ENCODE data around the gene LEO1.

LEO1 gene

DNA sequence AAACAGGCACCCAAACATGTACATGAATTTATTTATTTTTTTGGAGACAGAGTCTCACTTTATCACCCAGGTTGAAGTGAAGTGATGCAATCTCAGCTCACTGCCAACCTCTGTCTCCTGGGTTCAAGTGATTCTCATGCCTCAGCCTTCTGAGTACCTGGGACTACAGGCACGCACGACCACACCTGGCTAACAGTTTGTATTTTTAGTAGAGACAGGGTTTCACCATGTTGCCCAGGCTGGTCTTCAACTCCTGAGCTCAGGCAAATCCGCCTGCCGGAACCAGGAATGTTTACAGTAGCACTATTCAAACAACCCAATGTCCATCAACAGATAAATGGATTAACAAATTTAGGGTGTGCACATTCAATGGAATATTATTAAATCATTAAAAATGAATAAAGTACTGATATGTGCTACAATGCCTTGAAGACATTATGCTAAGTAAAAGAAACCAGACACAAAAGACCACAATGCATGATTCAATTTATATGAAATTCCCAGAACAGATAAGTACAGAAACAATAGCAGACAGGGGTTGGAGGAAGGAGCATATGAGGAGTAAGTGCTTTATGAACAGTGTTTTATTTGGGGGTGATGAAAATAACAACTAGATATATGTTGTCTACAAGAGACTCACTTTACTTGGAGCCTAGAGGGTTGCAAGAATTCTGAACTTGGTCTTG is 1.3 kb downstream of the LEO1 start:
- Mint-ChIP-seq H3K27me3 (peaks cover 3% of the 10 kb centered on the region), H3K9me3 (peaks cover 5% of the 10 kb centered on the region)

DNA sequence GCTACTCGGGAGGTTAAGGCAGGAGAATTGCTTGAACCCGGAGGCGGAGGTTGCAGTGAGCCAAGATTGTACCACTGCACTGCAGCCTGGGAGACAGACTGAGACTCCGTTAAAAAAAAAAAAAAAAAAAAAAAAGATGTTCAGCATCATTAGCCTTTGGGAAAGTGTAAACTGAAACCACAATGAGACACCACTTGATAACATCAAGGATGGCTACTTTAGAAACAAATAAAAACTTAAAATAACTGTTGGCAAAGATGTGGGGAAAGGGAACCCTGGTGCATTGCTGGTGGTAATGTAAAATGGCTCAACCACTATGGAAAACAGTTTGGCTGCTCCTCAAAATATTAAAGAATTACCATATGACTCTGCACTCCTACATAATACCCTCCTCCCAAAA is 1.9 kb downstream of the LEO1 start:
- Mint-ChIP-seq H3K27me3 (peaks cover 3% of the 10 kb centered on the region), H3K36me3 (ENCODE audit: low read depth) (peaks cover 38% of the 10 kb centered on the region), H3K4me1 (ENCODE audit: low read depth) (peaks cover 38% of the 10 kb centered on the region), H3K4me3 (peak overlapping the region; percentile 96), H3K9me3 (peaks cover 5% of the 10 kb centered on the region), H3K27ac (peak overlapping the region; percentile 15)

More for the DNA sequence above, 1.3 kb downstream of the LEO1 start:
- Mint-ChIP-seq H3K4me3 (peak overlapping the region; percentile 96), H3K4me1 (ENCODE audit: low read depth) (peaks cover 38% of the 10 kb centered on the region), H3K36me3 (ENCODE audit: low read depth) (peaks cover 33% of the 10 kb centered on the region), H3K27ac (peak overlapping the region; percentile 97)

DNA sequence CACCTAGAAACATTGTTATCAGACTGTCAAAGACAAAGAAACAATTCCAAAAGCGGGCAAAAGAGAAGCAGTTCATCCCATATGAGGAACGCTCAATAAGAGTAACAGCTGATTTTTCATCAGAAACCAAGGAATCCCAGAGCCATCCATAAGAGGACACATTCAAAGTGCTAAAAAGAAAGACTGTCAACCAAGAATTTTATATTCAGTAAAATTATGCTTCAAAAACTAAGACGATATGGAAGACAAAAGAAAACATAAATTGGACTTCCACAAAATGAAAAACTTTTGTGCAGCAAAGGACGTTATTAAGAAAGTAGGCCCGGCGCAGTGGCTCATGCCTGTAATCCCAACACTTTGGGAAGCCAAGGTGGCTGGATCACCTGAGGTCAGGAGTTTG is 4.0 kb downstream of the LEO1 start:
- no peak overlapping the region for H3K4me3 Mint-ChIP-seq
- H3K9me3 Mint-ChIP-seq, result peaks cover 5% of the 10 kb centered on the region
- H3K36me3 Mint-ChIP-seq (ENCODE audit: low read depth), result peaks cover 49% of the 10 kb centered on the region
- H3K27me3 Mint-ChIP-seq, result peaks cover 3% of the 10 kb centered on the region
- H3K4me1 Mint-ChIP-seq (ENCODE audit: low read depth), result peaks cover 31% of the 10 kb centered on the region
- peak overlapping the region; percentile 41 for H3K27ac Mint-ChIP-seq

DNA sequence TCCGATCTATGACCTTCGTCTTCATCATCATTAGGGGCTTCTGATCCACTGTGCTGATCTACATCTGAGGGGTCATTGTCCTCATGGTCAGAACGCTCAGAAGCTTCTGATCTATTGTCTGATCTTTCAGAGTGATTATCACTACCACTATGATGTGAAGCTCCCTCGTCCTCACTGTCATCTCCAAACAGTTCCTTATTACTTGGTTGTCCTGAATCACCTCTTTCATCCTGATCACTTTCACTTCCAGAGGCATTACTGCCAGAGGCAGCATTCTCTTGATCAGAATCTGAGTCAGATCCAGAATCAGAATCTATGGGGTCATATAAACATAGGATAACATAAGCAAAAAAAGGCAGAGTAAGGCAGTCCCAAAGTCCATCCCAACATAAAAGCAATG is 5.4 kb downstream of the LEO1 start:
- Mint-ChIP-seq H3K4me3 (no peak overlapping the region), H3K36me3 (ENCODE audit: low read depth) (peaks cover 56% of the 10 kb centered on the region), H3K4me1 (ENCODE audit: low read depth) (peaks cover 27% of the 10 kb centered on the region), H3K9me3 (peaks cover 5% of the 10 kb centered on the region), H3K27ac (no peak overlapping the region), H3K27me3 (no peaks in the 10 kb centered on the region)

DNA sequence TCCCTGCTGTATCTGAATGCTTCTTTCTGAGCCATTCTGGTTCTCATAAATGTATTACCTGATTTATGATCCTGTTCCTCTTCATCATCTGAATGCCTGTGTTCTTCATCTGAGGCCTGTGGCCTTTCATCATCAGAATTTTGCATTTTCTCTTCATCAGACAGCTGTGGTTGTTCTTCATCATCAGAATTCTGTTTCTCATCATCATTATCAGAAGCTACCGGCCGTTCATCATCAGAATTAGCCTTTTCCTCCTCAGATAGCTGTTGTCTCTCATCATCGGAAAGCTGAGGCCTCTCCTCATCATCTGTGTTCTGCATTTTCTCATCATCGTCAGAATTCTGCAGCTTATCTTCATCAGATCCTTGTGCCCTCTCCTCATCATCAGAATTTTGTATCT is 5.9 kb downstream of the LEO1 start:
- no peak overlapping the region for H3K4me3 Mint-ChIP-seq
- H3K27ac Mint-ChIP-seq, result no peak overlapping the region
- H3K36me3 Mint-ChIP-seq (ENCODE audit: low read depth), result peaks cover 59% of the 10 kb centered on the region

DNA sequence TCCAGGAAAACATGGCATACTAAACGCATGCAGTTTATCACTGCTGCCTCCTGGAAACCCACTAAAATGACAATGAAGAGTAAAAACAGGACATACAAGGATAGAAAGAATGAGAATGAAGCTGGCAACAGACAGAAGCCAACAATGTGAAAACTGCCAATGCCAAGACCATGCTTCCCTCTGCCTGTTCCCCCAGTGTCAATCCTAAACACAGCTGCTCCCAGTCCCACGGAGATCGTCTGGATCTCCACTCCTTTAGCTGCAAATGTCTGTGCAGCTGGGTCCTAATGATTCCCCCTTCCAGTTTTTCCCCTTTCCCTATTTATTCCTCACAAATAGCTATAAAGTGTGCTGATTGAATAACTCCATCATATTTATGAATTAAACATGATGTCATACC is 16.1 kb downstream of the LEO1 start:
- H3K9me3 Mint-ChIP-seq, result no peaks in the 10 kb centered on the region
- no peaks in the 10 kb centered on the region for H3K4me1 Mint-ChIP-seq (ENCODE audit: low read depth)

More for the DNA sequence above, 5.9 kb downstream of the LEO1 start:
- H3K9me3 Mint-ChIP-seq, result peaks cover 5% of the 10 kb centered on the region
- H3K27me3 Mint-ChIP-seq, result no peaks in the 10 kb centered on the region
- peaks cover 22% of the 10 kb centered on the region for H3K4me1 Mint-ChIP-seq (ENCODE audit: low read depth)

DNA sequence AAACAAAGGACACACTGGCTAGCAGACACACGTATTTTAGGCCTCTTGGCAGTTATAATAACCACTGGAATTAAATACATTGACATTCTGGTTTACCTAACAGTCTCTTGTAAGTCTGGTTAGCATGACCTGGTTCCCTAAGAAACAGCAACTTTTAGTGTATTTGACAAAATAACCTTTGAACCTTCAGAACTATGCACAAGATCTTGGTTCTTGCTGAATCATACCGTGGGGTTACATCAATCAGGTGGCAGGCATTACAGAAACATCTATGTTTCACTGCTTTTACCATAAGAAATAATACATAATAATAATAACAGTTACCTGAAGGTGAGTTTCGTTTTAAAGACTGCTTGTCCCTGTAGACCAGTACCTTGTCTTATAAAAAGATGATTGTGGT is 18.8 kb downstream of the LEO1 start:
- Mint-ChIP-seq H3K27ac (no peak overlapping the region), H3K4me1 (ENCODE audit: low read depth) (no peaks in the 10 kb centered on the region), H3K36me3 (ENCODE audit: low read depth) (peaks cover 84% of the 10 kb centered on the region), H3K27me3 (no peaks in the 10 kb centered on the region), H3K4me3 (no peak overlapping the region), H3K9me3 (no peaks in the 10 kb centered on the region)

More for the DNA sequence above, 16.1 kb downstream of the LEO1 start:
- H3K36me3 Mint-ChIP-seq (ENCODE audit: low read depth), result peaks cover 80% of the 10 kb centered on the region
- H3K27me3 Mint-ChIP-seq, result no peaks in the 10 kb centered on the region
- no peak overlapping the region for H3K27ac Mint-ChIP-seq
- no peak overlapping the region for H3K4me3 Mint-ChIP-seq

DNA sequence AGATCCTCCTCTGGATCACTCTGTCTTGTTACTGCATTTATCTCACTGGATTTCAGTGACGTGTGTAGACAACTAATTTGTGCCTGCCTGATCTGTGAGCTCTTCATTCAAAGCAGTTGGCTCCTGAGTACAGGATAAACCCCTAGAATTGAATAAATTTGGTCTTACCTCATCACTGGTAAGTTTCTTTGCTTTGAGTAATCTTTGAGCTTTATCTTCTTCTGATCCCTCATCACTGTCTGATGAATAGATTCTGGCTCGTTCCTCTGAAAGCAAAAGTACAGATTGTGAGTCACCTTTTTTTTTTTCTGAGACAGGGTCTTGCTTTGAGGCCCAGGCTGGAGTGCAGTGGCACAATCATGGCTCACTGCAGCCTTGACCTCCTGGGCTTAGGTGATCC is 24.5 kb downstream of the LEO1 start:
- Mint-ChIP-seq H3K4me1 (ENCODE audit: low read depth) (peaks cover 5% of the 10 kb centered on the region), H3K36me3 (ENCODE audit: low read depth) (peaks cover 78% of the 10 kb centered on the region), H3K27ac (no peak overlapping the region), H3K27me3 (no peaks in the 10 kb centered on the region), H3K9me3 (no peaks in the 10 kb centered on the region), H3K4me3 (no peak overlapping the region)

DNA sequence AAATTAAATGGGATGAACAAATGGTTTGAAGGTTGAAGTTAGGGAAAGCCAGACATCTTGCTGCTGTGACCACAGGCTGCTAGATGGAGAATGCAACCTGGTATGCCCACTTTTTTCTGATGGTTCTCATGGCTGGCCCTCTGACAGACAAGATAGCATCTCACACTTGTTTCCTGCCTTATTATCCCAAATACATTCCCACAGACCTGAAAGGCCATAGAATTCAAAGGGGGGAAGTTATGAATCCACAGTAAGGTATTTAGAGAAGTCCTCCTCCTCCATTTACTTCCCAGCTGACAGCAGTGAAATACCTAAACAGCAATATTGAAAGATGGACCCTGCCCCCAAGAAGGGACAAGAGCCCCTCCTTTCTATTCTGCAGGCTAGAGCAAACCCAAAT is 32.4 kb downstream of the LEO1 start:
- H3K36me3 Mint-ChIP-seq (ENCODE audit: low read depth), result peaks cover 48% of the 10 kb centered on the region
- H3K9me3 Mint-ChIP-seq, result no peaks in the 10 kb centered on the region
- H3K4me1 Mint-ChIP-seq (ENCODE audit: low read depth), result peaks cover 9% of the 10 kb centered on the region
- H3K4me3 Mint-ChIP-seq, result no peak overlapping the region
- H3K27me3 Mint-ChIP-seq, result no peaks in the 10 kb centered on the region
- H3K27ac Mint-ChIP-seq, result no peak overlapping the region

DNA sequence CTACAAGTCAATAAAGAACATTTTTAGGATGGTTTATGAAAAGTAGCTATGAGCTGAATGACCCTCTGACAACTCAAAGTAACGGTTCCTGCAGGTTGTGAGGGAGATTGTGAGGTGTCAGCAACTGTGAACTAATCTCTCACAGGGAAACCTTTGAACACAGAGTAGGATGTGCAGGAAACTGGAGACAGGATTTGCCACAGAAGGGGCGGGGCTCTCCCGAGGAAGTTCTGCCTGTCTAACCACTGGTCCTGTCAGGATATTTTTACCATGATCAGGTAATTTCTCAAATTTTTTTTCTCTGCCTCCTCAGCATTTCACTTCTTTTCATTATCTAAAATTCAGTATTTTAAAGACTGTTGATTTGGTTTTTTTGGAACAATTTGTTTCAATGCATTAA is 33.3 kb downstream of the LEO1 start:
- H3K4me1 Mint-ChIP-seq (ENCODE audit: low read depth), result peaks cover 9% of the 10 kb centered on the region
- peaks cover 40% of the 10 kb centered on the region for H3K36me3 Mint-ChIP-seq (ENCODE audit: low read depth)
- H3K27ac Mint-ChIP-seq, result peak overlapping the region; percentile 18
- no peak overlapping the region for H3K4me3 Mint-ChIP-seq
- H3K9me3 Mint-ChIP-seq, result no peaks in the 10 kb centered on the region
- no peaks in the 10 kb centered on the region for H3K27me3 Mint-ChIP-seq

DNA sequence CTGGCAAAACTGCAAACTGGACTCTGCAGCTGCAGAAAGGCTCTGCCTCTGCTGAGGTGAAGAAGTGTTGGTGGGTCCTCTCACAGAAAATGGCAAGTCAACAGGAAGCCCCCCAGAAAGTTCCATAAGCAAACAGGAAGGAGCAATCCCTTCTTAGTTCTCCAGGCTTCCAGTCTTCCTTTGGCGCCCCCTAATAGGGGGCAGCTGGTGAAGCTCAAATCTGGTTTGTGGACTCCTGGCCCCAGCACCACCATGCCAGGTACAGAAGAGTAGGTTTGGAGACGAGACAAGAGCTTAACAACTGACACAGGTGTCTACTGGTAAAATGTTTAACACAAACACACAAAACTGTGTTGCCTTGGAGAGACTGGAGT is 35.5 kb downstream of the LEO1 start:
- H3K4me1 Mint-ChIP-seq (ENCODE audit: low read depth), result peaks cover 9% of the 10 kb centered on the region
- no peaks in the 10 kb centered on the region for H3K9me3 Mint-ChIP-seq
- H3K27ac Mint-ChIP-seq, result no peak overlapping the region
- peaks cover 24% of the 10 kb centered on the region for H3K36me3 Mint-ChIP-seq (ENCODE audit: low read depth)
- H3K27me3 Mint-ChIP-seq, result no peaks in the 10 kb centered on the region
- no peak overlapping the region for H3K4me3 Mint-ChIP-seq

DNA sequence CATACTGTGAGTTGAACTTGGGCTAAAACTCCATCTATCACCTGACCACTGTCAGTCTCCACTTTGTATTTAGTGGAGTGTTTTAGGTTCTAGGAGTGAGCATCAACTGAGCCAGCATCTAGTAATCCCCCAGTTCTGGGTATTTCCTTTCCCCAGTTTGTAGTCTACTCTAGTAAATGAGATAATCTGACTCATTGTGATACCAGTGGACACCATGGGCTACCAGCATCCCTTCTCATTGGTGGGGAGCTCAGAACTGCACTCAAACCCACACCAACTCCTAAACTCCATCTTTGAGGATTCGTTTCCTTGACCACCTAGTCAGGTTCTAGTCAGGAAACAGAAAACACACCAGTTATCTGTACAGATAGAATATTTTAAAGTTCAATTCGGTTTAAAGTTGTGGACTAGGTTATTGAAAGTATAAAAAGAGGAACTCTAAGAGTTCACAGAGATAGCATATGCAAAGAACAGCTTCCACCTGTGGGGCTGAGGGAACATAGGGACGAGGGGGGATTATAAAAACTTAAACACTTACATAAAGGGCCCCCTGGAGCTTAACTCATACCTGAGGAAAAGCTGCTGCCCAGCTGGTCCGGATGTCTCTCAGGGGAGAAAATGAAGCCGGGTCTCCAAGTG is 36.0 kb downstream of the LEO1 start:
- Mint-ChIP-seq H3K4me3 (no peak overlapping the region), H3K27ac (peak overlapping the region; percentile 13), H3K36me3 (ENCODE audit: low read depth) (peaks cover 22% of the 10 kb centered on the region)

DNA sequence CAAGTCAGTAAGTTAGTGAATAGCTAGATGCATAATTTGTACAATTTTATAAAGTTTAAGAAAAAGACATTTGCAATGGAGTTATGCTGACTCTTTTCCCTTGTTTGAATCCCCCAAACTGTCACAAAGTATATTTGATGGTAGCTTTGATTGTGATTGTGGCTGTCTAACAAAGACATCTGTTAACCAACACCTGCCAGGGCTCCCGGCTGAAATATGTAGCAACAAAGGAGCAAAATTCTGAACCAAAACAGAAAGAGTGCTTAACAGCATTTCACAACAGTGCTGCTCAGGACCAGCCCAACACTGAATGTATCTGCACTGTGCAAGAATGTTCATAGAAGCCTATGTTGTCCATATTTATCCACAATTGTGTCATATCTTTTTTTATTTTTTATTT is 39.4 kb downstream of the LEO1 start:
- Mint-ChIP-seq H3K4me1 (ENCODE audit: low read depth) (peaks cover 9% of the 10 kb centered on the region), H3K27ac (no peak overlapping the region), H3K36me3 (ENCODE audit: low read depth) (peaks cover 25% of the 10 kb centered on the region), H3K27me3 (no peaks in the 10 kb centered on the region), H3K9me3 (no peaks in the 10 kb centered on the region), H3K4me3 (no peak overlapping the region)

More for the DNA sequence above, 36.0 kb downstream of the LEO1 start:
- H3K27me3 Mint-ChIP-seq, result no peaks in the 10 kb centered on the region
- peaks cover 9% of the 10 kb centered on the region for H3K4me1 Mint-ChIP-seq (ENCODE audit: low read depth)
- no peaks in the 10 kb centered on the region for H3K9me3 Mint-ChIP-seq

DNA sequence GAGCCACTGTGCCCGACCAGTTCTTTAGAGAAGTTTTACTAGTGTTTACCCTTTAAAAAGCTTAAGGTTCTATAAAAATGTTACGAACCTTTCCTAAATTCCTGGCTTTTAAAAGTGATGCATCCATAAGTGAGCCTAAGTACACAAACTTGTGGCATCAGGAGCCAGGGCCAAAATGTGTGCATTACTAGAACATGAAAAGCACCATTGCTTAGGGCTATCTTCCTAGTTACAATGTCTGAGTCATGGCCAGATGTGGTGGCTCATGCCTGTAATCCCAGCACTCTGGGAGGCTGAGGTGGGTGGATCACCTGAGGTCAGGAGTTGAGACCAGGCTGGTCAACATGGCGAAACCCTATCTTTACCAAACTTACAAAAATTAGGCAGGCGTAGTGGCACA is 39.9 kb downstream of the LEO1 start:
- Mint-ChIP-seq H3K36me3 (ENCODE audit: low read depth) (peaks cover 24% of the 10 kb centered on the region), H3K4me3 (no peak overlapping the region), H3K27ac (no peak overlapping the region), H3K4me1 (ENCODE audit: low read depth) (peaks cover 9% of the 10 kb centered on the region), H3K27me3 (no peaks in the 10 kb centered on the region), H3K9me3 (no peaks in the 10 kb centered on the region)

DNA sequence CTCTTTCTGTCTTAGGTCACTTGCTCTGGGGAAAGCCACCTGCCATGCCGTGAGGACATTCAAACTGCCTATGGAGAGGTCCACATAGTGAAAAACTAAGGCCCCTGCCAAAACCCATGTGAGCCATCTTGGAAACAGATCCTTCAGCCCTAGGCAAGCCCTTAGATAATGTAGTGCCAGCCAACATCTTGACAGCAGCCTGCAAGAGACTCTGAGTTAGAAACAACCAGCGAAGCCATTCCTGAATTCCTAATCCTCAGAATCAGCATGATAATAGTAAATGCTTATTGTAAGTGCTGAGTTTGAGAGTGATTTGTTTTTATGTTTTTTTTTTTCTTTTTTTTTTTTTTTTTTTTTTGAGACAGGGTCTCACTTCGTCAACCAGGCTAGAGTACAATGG is 40.6 kb downstream of the LEO1 start:
- Mint-ChIP-seq H3K27me3 (no peaks in the 10 kb centered on the region), H3K27ac (no peak overlapping the region)

DNA sequence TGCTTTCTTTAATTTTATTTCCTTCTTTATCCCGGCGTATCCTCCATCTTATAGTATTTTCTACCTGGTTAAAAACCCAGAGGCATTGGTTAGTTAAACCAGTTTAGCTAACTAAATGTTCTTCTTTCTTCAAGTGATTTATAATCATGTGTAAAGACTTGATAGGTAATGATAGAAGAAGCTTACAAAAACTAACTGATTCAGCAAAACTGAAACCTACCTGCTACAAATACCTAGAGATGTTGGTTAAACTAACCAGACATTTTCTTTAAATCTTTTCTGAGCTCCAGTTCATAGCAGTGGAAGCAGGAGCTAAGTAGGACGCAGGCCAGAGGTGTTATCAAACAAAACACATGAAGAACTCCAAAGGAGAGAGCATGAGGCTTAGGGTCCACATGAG is 44.8 kb downstream of the LEO1 start:
- Mint-ChIP-seq H3K4me3 (no peak overlapping the region), H3K27me3 (no peaks in the 10 kb centered on the region), H3K27ac (no peak overlapping the region), H3K4me1 (ENCODE audit: low read depth) (no peaks in the 10 kb centered on the region), H3K36me3 (ENCODE audit: low read depth) (peaks cover 24% of the 10 kb centered on the region), H3K9me3 (no peaks in the 10 kb centered on the region)

More for the DNA sequence above, 40.6 kb downstream of the LEO1 start:
- Mint-ChIP-seq H3K9me3 (no peaks in the 10 kb centered on the region), H3K4me3 (no peak overlapping the region), H3K4me1 (ENCODE audit: low read depth) (peaks cover 9% of the 10 kb centered on the region), H3K36me3 (ENCODE audit: low read depth) (peaks cover 20% of the 10 kb centered on the region)

Data from stimulated activated naive CD8-positive, alpha-beta T cell treated with anti-CD3 and anti-CD28 coated beads, Interleukin-15, Interleukin-2, amounts not matched to agents 100 ng/mL and 50 ng/mL, for 24 hours (primary cell).